ENCODE results near the gene RIC3.

RIC3 gene

DNA sequence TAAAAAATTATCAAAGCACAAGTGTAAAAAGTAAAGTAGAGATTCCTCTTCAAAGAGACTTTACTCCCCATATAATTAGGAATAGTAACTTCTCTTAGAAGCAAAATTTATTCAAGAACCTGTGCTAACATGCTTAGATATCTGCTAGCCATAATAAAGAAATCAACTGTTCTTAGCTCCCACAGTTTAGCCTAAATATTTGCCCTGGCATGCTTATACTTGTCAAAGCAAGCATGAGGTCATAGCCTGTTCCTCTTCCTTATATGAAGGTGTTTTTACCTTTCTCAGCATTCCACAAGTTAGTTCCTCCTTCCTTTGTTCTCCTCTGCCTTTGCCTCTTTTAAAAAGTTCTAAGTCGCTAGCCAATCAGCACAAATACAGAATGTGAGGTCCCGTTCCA lies 30.3 kb downstream of the RIC3 start:
- TF ChIP-seq CTCF (IDR thresholded peaks at IDR 0.05; ENCODE audit: low read length) (no peak), EZH2 (IDR thresholded peaks at IDR 0.05; ENCODE audit: borderline replicate concordance, low read length) (no peak)
- Histone ChIP-seq H3K27ac (ENCODE audit: low read depth, low read length, poor library complexity, severe bottlenecking) (no peak overlapping the region), H3K79me2 (ENCODE audit: insufficient read depth, low read length) (no peaks in the 10 kb centered on the region), H3K4me3 (ENCODE audit: low read depth, low read length, poor library complexity, severe bottlenecking) (no peak overlapping the region), H4K20me1 (ENCODE audit: insufficient read depth, low read length) (no peaks in the 10 kb centered on the region), H2AFZ (ENCODE audit: low read length) (no peak overlapping the region), H3F3A (ENCODE audit: insufficient read depth, low read length) (no peaks in the 10 kb centered on the region), H3K9ac (ENCODE audit: low read length) (no peak overlapping the region), H3K9me2 (ENCODE audit: low read depth, low read length) (no peaks in the 10 kb centered on the region), H3K27me3 (ENCODE audit: insufficient read depth, low read length) (no peaks in the 10 kb centered on the region), H3K9me3 (ENCODE audit: low read length) (no peaks in the 10 kb centered on the region), H3K4me1 (ENCODE audit: insufficient read depth, low read length, severe bottlenecking) (no peaks in the 10 kb centered on the region), H3K36me3 (ENCODE audit: insufficient read depth, low read length) (no peaks in the 10 kb centered on the region), H3K4me2 (ENCODE audit: low read length) (no peak overlapping the region)

GRCh38 chr11:8127447-8127846 lies 41.4 kb downstream of the RIC3 start:
- Histone ChIP-seq H3K27ac (ENCODE audit: low read depth, low read length, poor library complexity, severe bottlenecking) (no peak overlapping the region), H3K4me1 (ENCODE audit: insufficient read depth, low read length, severe bottlenecking) (no peaks in the 10 kb centered on the region), H3K9me3 (ENCODE audit: low read length) (no peaks in the 10 kb centered on the region), H3K36me3 (ENCODE audit: insufficient read depth, low read length) (no peaks in the 10 kb centered on the region), H3K27me3 (ENCODE audit: insufficient read depth, low read length) (no peaks in the 10 kb centered on the region), H3K4me2 (ENCODE audit: low read length) (no peak overlapping the region), H3K79me2 (ENCODE audit: insufficient read depth, low read length) (no peaks in the 10 kb centered on the region), H4K20me1 (ENCODE audit: insufficient read depth, low read length) (no peaks in the 10 kb centered on the region), H3F3A (ENCODE audit: insufficient read depth, low read length) (no peaks in the 10 kb centered on the region), H3K9me2 (ENCODE audit: low read depth, low read length) (no peaks in the 10 kb centered on the region), H3K9ac (ENCODE audit: low read length) (no peak overlapping the region), H2AFZ (ENCODE audit: low read length) (no peak overlapping the region), H3K4me3 (ENCODE audit: low read depth, low read length, poor library complexity, severe bottlenecking) (no peak overlapping the region)
- TF ChIP-seq CTCF (IDR thresholded peaks at IDR 0.05; ENCODE audit: low read length) (no peak), EZH2 (IDR thresholded peaks at IDR 0.05; ENCODE audit: borderline replicate concordance, low read length) (no peak)

DNA sequence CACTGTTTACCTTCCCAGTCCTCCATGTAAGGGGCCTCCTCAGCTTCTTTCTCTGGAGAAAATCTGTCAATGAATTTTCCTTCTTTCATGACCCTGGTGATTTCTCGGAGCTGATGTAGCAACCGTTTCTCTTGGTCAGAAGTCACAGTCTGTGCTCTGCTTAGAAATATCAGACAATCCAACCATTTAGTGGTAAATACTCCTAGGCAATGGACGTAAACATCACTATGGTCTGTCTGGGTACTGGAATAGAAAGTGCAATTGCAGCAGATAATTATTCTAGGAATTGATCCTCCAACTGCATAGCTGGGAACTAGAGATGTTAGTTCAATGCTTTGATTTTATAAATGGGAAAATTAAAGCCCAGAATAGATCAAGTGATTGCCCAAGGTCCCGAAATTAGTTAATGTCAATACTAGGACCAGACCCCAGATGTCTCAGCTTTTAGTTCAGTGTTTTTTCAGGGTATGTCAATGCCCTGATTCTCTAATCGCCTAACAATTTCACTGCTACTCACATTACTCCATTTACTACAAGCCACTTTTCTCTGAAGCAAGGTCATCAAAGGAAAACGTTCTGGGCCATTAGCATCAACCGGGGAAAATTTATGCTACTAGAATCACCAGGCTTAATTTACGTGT lies 42.1 kb downstream of the RIC3 start:
- H3K4me1 ChIP-seq (ENCODE audit: insufficient read depth, low read length, severe bottlenecking), result no peaks in the 10 kb centered on the region
- no peaks in the 10 kb centered on the region for H3K27me3 ChIP-seq (ENCODE audit: insufficient read depth, low read length)
- no peak overlapping the region for H2AFZ ChIP-seq (ENCODE audit: low read length)
- H3K9ac ChIP-seq (ENCODE audit: low read length), result no peak overlapping the region
- TF ChIP-seq EZH2 (IDR thresholded peaks at IDR 0.05; ENCODE audit: borderline replicate concordance, low read length), result no peak
- TF ChIP-seq CTCF (IDR thresholded peaks at IDR 0.05; ENCODE audit: low read length), result no peak
- H3K79me2 ChIP-seq (ENCODE audit: insufficient read depth, low read length), result no peaks in the 10 kb centered on the region
- no peaks in the 10 kb centered on the region for H3K36me3 ChIP-seq (ENCODE audit: insufficient read depth, low read length)
- no peaks in the 10 kb centered on the region for H3K9me2 ChIP-seq (ENCODE audit: low read depth, low read length)
- H3K9me3 ChIP-seq (ENCODE audit: low read length), result no peaks in the 10 kb centered on the region
- H3K4me3 ChIP-seq (ENCODE audit: low read depth, low read length, poor library complexity, severe bottlenecking), result no peak overlapping the region
- no peak overlapping the region for H3K27ac ChIP-seq (ENCODE audit: low read depth, low read length, poor library complexity, severe bottlenecking)
- no peaks in the 10 kb centered on the region for H3F3A ChIP-seq (ENCODE audit: insufficient read depth, low read length)
- H4K20me1 ChIP-seq (ENCODE audit: insufficient read depth, low read length), result no peaks in the 10 kb centered on the region
- no peak overlapping the region for H3K4me2 ChIP-seq (ENCODE audit: low read length)

All from OCI-LY1 (cell line).